Peyer's patch (tissue), 4 donors: ENCODE results near the gene CD9.

ENCODE experiments used
- POLR2A ChIP-seq, 2 donors: fragments of 450-650 bp; IDR thresholded peaks; one replicate each; pipeline ENCODE4 v1.5.1; 2017; ENCODE audit warnings: antibody characterized with exemption in 2 of 2, mild to moderate bottlenecking in 2 of 2, moderate library complexity in 2 of 2
- TF ChIP-seq, protein P1 (sequence below), 6 experiments: fragments of 450-650 bp in 4 of 6; fragments of 200-600 bp in 2 of 6; sonication (generic) in 1 of 6; IDR thresholded peaks; one replicate each; pipeline ENCODE4 v1.5.1; 2017 to 2019; ENCODE audit warnings: antibody characterized with exemption in 6 of 6, mild to moderate bottlenecking in 3 of 6, moderate library complexity in 1 of 6

GRCh38 chr12:6215932-6216494 is 15.8 kb downstream of the CD9 start:
- TF ChIP-seq, protein P1, sequence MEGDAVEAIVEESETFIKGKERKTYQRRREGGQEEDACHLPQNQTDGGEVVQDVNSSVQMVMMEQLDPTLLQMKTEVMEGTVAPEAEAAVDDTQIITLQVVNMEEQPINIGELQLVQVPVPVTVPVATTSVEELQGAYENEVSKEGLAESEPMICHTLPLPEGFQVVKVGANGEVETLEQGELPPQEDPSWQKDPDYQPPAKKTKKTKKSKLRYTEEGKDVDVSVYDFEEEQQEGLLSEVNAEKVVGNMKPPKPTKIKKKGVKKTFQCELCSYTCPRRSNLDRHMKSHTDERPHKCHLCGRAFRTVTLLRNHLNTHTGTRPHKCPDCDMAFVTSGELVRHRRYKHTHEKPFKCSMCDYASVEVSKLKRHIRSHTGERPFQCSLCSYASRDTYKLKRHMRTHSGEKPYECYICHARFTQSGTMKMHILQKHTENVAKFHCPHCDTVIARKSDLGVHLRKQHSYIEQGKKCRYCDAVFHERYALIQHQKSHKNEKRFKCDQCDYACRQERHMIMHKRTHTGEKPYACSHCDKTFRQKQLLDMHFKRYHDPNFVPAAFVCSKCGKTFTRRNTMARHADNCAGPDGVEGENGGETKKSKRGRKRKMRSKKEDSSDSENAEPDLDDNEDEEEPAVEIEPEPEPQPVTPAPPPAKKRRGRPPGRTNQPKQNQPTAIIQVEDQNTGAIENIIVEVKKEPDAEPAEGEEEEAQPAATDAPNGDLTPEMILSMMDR (IDR thresholded peaks at IDR 0.05): no peak
- no peak for TF ChIP-seq POLR2A (IDR thresholded peaks at IDR 0.05)
